Activated T-helper 1 cell treated with Interleukin-2 at 50 U/mL for 16 hours (primary cell): ENCODE data around the gene STUM.

Source experiments
- DNase-seq: peaks from one replicate; pipeline ENCODE4 v3.0.0-alpha.2; 2020; ENCODE audit warnings: low read depth

The STUM gene

GRCh38 chr1:226534098-226534497, 14.5 kb upstream of the STUM start:
- no peak for DNase-seq

GRCh38 chr1:226534645-226535044, 13.9 kb upstream of the STUM start:
- DNase-seq, result no peak

GRCh38 chr1:226535666-226536065, 12.9 kb upstream of the STUM start:
- DNase-seq, result no peak

- no peak for DNase-seq
Observed at GRCh38 chr1:226541231-226541630, 7.3 kb upstream of the STUM start.

GRCh38 chr1:226541631-226542622, 6.6 kb upstream of the STUM start:
- DNase-seq, result no peak

- no peak for DNase-seq
Observed at GRCh38 chr1:226542623-226543103, 5.9 kb upstream of the STUM start.

- no peak for DNase-seq
Observed at GRCh38 chr1:226545836-226546596, 2.5 kb upstream of the STUM start.

- DNase-seq, result no peak
Observed at GRCh38 chr1:226546926-226547325, 1.6 kb upstream of the STUM start.

GRCh38 chr1:226547754-226548191, 791 bp upstream of the STUM start:
- DNase-seq, result peak; percentile 39

GRCh38 chr1:226549094-226549936, 751 bp downstream of the STUM start:
- no peak for DNase-seq

GRCh38 chr1:226549937-226550671, 1.5 kb downstream of the STUM start:
- no peak for DNase-seq

GRCh38 chr1:226550672-226551041, 2.1 kb downstream of the STUM start:
- no peak for DNase-seq

GRCh38 chr1:226551299-226551698, 2.7 kb downstream of the STUM start:
- DNase-seq, result no peak

- DNase-seq, result no peak
Observed at GRCh38 chr1:226552061-226552460, 3.5 kb downstream of the STUM start.

GRCh38 chr1:226553266-226553923, 4.8 kb downstream of the STUM start:
- no peak for DNase-seq

GRCh38 chr1:226553924-226554282, 5.3 kb downstream of the STUM start:
- DNase-seq, result no peak

GRCh38 chr1:226555092-226555491, 6.5 kb downstream of the STUM start:
- no peak for DNase-seq

GRCh38 chr1:226557424-226557823, 8.9 kb downstream of the STUM start:
- DNase-seq, result no peak

- no peak for DNase-seq
Observed at GRCh38 chr1:226558036-226558650, 9.6 kb downstream of the STUM start.

GRCh38 chr1:226560243-226560642, 11.7 kb downstream of the STUM start:
- no peak for DNase-seq
